HL-60 (cell line): ENCODE measurements around the gene PHLDB2.

Source experiments
- GABPA ChIP-seq: IDR thresholded peaks from 2 replicates; pipeline ENCODE4 v1.6.1; 2012; ENCODE audit warnings: low read depth
- POLR2AphosphoS5 ChIP-seq: IDR thresholded peaks from 2 replicates; pipeline ENCODE4 v1.6.1; 2012; ENCODE audit warnings: low read depth
- SPI1 ChIP-seq: IDR thresholded peaks from 2 replicates; pipeline ENCODE4 v1.6.1; 2012; ENCODE audit warnings: low read depth, mild to moderate bottlenecking, borderline replicate concordance
- TF ChIP-seq, protein P1 (sequence below): IDR thresholded peaks from one replicate; pipeline ENCODE4 v1.5.1; 2011; ENCODE audit warnings: low read length, control low read depth, inconsistent platforms; ENCODE audit not compliant: insufficient read depth
- TF ChIP-seq, protein P2 (sequence below): IDR thresholded peaks from 2 replicates; pipeline ENCODE4 v1.6.1; 2012; ENCODE audit warnings: low read depth; ENCODE audit not compliant: insufficient replicate concordance

DNA sequence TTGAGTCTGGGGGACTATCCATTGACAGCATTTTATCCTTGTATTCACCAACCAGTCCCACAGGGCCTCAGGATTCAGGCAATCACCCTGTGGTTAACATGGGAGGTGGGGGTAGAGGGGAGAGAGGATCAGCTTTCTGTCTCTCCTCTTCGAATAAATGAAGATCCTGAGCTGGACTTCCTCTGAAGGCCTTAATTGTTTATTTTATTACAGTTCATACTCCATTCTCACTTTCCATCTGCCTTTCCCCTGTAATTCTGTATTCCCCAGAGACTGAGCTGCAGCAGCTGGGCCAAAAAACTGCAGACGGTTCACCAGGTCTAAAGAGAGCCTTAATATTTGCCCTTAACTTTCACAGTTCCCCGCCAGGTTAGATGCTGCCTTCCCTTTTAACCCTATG lies 151.6 kb downstream of the PHLDB2 start:
- TF ChIP-seq, protein P1, sequence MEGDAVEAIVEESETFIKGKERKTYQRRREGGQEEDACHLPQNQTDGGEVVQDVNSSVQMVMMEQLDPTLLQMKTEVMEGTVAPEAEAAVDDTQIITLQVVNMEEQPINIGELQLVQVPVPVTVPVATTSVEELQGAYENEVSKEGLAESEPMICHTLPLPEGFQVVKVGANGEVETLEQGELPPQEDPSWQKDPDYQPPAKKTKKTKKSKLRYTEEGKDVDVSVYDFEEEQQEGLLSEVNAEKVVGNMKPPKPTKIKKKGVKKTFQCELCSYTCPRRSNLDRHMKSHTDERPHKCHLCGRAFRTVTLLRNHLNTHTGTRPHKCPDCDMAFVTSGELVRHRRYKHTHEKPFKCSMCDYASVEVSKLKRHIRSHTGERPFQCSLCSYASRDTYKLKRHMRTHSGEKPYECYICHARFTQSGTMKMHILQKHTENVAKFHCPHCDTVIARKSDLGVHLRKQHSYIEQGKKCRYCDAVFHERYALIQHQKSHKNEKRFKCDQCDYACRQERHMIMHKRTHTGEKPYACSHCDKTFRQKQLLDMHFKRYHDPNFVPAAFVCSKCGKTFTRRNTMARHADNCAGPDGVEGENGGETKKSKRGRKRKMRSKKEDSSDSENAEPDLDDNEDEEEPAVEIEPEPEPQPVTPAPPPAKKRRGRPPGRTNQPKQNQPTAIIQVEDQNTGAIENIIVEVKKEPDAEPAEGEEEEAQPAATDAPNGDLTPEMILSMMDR = no peak
- TF ChIP-seq, protein P2, sequence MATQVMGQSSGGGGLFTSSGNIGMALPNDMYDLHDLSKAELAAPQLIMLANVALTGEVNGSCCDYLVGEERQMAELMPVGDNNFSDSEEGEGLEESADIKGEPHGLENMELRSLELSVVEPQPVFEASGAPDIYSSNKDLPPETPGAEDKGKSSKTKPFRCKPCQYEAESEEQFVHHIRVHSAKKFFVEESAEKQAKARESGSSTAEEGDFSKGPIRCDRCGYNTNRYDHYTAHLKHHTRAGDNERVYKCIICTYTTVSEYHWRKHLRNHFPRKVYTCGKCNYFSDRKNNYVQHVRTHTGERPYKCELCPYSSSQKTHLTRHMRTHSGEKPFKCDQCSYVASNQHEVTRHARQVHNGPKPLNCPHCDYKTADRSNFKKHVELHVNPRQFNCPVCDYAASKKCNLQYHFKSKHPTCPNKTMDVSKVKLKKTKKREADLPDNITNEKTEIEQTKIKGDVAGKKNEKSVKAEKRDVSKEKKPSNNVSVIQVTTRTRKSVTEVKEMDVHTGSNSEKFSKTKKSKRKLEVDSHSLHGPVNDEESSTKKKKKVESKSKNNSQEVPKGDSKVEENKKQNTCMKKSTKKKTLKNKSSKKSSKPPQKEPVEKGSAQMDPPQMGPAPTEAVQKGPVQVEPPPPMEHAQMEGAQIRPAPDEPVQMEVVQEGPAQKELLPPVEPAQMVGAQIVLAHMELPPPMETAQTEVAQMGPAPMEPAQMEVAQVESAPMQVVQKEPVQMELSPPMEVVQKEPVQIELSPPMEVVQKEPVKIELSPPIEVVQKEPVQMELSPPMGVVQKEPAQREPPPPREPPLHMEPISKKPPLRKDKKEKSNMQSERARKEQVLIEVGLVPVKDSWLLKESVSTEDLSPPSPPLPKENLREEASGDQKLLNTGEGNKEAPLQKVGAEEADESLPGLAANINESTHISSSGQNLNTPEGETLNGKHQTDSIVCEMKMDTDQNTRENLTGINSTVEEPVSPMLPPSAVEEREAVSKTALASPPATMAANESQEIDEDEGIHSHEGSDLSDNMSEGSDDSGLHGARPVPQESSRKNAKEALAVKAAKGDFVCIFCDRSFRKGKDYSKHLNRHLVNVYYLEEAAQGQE = no peak
- TF ChIP-seq POLR2AphosphoS5 = no peak
- TF ChIP-seq GABPA = no peak
- TF ChIP-seq SPI1 = no peak
